Breast epithelium (tissue), 3 donors: Measurements from ENCODE around the gene METTL1.

Experiments
- POLR2A ChIP-seq: fragments of 450-650 bp; IDR thresholded peaks from one replicate; pipeline ENCODE4 v1.6.1; 2016; ENCODE audit warnings: antibody characterized with exemption, mild to moderate bottlenecking, moderate library complexity
- POLR2AphosphoS5 ChIP-seq, 3 donors: sonication (generic); formaldehyde crosslinking; IDR thresholded peaks; one replicate each; pipeline ENCODE4 v1.6.1; 2017; ENCODE audit warnings: antibody characterized with exemption in 3 of 3
- TF ChIP-seq, protein P1 (sequence below), 3 donors: fragments of 450-650 bp; IDR thresholded peaks; one replicate each; pipeline ENCODE4 v1.5.1; 2016 to 2017; ENCODE audit warnings: antibody characterized with exemption in 3 of 3, mild to moderate bottlenecking in 3 of 3, moderate library complexity in 3 of 3

DNA sequence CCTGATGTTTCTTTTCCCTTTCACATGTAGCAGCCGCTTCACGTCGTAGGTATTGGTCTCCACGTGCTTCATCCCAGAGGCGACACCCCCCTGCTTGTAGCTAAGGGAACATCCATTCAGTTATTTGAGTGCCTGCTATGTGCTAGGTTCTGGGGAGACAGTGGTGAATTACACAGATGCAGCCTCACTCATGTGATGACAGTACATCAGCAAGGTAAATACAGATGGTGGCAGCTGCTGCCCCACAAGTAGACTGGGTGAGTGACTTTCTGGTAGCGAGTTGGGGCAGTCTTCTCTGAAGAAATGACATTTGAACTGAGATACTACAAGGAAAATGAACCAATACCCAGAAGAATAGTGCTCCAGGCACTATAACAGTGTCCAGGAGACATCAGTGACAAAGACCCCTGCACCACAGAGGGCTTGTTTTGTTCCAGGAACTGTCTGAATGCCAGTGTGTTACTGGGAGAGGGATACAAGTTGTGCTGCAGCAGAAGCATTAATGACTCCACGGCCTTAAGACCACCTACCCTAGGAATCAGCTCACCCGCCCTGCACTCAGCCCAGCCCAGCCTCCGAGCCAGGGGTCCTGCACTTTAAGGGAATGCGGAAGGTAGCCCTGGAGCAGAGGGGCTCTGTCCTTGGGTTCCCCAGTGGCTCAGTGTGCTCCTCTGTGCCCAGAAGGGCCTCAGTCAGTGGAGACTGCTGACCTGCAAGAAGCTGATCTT is 39.3 kb upstream of the METTL1 start:
- TF ChIP-seq, protein P1, sequence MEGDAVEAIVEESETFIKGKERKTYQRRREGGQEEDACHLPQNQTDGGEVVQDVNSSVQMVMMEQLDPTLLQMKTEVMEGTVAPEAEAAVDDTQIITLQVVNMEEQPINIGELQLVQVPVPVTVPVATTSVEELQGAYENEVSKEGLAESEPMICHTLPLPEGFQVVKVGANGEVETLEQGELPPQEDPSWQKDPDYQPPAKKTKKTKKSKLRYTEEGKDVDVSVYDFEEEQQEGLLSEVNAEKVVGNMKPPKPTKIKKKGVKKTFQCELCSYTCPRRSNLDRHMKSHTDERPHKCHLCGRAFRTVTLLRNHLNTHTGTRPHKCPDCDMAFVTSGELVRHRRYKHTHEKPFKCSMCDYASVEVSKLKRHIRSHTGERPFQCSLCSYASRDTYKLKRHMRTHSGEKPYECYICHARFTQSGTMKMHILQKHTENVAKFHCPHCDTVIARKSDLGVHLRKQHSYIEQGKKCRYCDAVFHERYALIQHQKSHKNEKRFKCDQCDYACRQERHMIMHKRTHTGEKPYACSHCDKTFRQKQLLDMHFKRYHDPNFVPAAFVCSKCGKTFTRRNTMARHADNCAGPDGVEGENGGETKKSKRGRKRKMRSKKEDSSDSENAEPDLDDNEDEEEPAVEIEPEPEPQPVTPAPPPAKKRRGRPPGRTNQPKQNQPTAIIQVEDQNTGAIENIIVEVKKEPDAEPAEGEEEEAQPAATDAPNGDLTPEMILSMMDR (IDR thresholded peaks at IDR 0.05), result no peak
- TF ChIP-seq POLR2A (no peak), POLR2AphosphoS5 (IDR thresholded peaks at IDR 0.05) (no peak)
